Breast epithelium (tissue), 3 donors: ENCODE data around the gene VMP1.

Source experiments
- POLR2A ChIP-seq: fragments of 450-650 bp; IDR thresholded peaks from one replicate; pipeline ENCODE4 v1.6.1; 2016; ENCODE audit warnings: antibody characterized with exemption, mild to moderate bottlenecking, moderate library complexity
- TF ChIP-seq, protein P1 (sequence below), 3 donors: fragments of 450-650 bp; IDR thresholded peaks; one replicate each; pipeline ENCODE4 v1.5.1; 2016 to 2017; ENCODE audit warnings: antibody characterized with exemption in 3 of 3, mild to moderate bottlenecking in 3 of 3, moderate library complexity in 3 of 3

DNA sequence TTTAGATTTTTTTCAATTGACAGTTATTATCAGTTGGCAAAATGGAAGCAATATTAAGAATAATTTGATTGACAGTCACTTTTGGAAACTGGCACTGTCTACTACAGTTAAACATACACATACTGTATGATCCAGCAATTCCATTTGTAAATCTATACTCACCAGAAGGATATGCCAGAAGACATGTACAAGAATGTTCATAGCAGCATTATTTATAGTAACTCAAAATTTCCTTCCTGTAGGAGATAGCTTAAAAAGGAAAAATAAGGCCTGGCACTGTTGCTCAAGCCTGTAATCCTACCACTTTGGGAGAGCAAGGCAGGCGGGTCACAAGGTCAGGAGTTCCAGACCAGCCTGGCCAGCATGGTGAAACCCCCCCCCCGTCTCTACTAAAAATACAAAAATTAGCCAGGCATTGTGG, 89.3 kb downstream of the VMP1 start:
- TF ChIP-seq, protein P1, sequence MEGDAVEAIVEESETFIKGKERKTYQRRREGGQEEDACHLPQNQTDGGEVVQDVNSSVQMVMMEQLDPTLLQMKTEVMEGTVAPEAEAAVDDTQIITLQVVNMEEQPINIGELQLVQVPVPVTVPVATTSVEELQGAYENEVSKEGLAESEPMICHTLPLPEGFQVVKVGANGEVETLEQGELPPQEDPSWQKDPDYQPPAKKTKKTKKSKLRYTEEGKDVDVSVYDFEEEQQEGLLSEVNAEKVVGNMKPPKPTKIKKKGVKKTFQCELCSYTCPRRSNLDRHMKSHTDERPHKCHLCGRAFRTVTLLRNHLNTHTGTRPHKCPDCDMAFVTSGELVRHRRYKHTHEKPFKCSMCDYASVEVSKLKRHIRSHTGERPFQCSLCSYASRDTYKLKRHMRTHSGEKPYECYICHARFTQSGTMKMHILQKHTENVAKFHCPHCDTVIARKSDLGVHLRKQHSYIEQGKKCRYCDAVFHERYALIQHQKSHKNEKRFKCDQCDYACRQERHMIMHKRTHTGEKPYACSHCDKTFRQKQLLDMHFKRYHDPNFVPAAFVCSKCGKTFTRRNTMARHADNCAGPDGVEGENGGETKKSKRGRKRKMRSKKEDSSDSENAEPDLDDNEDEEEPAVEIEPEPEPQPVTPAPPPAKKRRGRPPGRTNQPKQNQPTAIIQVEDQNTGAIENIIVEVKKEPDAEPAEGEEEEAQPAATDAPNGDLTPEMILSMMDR (IDR thresholded peaks at IDR 0.05): no peak
- TF ChIP-seq POLR2A: no peak
